Psoas muscle (tissue), 8 donors: Measurements from ENCODE around the gene CYP1A1. TPM values are rescaled to one million over a fixed set of nuclear protein-coding genes. Genes with fewer than 3 reads are reported as not detected.

Source experiments
- ATAC-seq, 4 donors: fragments of 200-7000 bp; cut with Tn5 transposase; one replicate each; pipeline ENCODE4 v1.9.1; 2020; ENCODE audit warnings: moderate library complexity in 3 of 4, mild to moderate bottlenecking in 2 of 4
- DNase-seq, 2 donors: peaks; one replicate each; pipeline ENCODE4 v3.0.0-alpha.2; 2020
- H3K27ac ChIP-seq: fragments of 200-600 bp; one replicate; pipeline ENCODE4 v1.8.0; 2022
- H3K27me3 ChIP-seq, 3 donors: fragments of 200-600 bp in 1 of 3; one replicate each; pipeline versions ENCODE4 v1.6.1 to v1.8.0; 2013 to 2022; ENCODE audit warnings: low read length in 2 of 3, mild to moderate bottlenecking in 2 of 3, moderate library complexity in 1 of 3; ENCODE audit not compliant: insufficient read depth in 3 of 3
- H3K36me3 ChIP-seq, 2 donors: fragments of 200-600 bp in 1 of 2; one replicate each; pipeline versions ENCODE4 v1.6.1 to v1.8.0; 2013 to 2022; ENCODE audit warnings: low read depth in 1 of 2, mild to moderate bottlenecking in 1 of 2, moderate library complexity in 1 of 2; ENCODE audit not compliant: insufficient read depth in 1 of 2
- H3K4me1 ChIP-seq: fragments of 200-600 bp; one replicate; pipeline ENCODE4 v1.8.0; 2022
- H3K4me3 ChIP-seq: fragments of 200-600 bp; one replicate; pipeline ENCODE4 v1.8.0; 2022; ENCODE audit warnings: mild to moderate bottlenecking
- H3K9me3 ChIP-seq: fragments of 200-600 bp; one replicate; pipeline ENCODE4 v1.8.0; 2022
- CTCF ChIP-seq: fragments of 200-600 bp; IDR thresholded peaks from one replicate; pipeline ENCODE4 v1.8.0; 2022; ENCODE audit warnings: antibody characterized with exemption
- WGBS, 3 donors: extraction: QIAGEN DNeasy Blood & Tissue Kit; methylation state at CpG; one replicate each; pipeline versions ENCODE4 v1.1.6 to v1.1.7; 2013; 5-methylcytosine and 5-hydroxymethylcytosine counted together
- intact Hi-C, 2 donors: fragments of 100-400 bp; cut with DNase I; formaldehyde crosslinking; loops; one replicate each; pipeline versions ENCODE4 v1.11.0 to v1.14.2; 2022
- polyA plus RNA-seq, 3 donors: library from polyadenylated mRNA; stranded (reverse); fragments of 200-250 nt; gene quantifications; one replicate each; pipeline ENCODE4 v1.2.3, GENCODE V29; 2013
- total RNA-seq, 4 donors: library from RNA; stranded (reverse); fragmentation: NEBNext Ultra II Directional in 2 of 4; extraction: Animal tissue kit (Norgen Biotek cat#: 25700) in 2 of 4; gene quantifications; one replicate each; pipeline versions ENCODE4 v1.2.1 to v1.2.4, GENCODE V29; 2021 to 2023
- donor health status: healthy with polysubstance abuse.
- donor health status: DM: no; HTN: no; CAD: no; lungs with moderate emphysema.
- donor health status: Bipolar disorder and iron deficiency.
- donor health status: healthy.
- donor health status: DM: yes; HTN: yes; CAD: no.
- donor health status: DM: no; HTN: no; CAD: no.
- donor health status: DM: no; HTN: no; CAD: no.
- donor health status: DM: yes; HTN: yes; CAD: no.

The CYP1A1 gene
- total and polyA plus RNA-seq, 7 donors = 0.11 to 3.0 (median 0.61) TPM; not detected in 2

DNA sequence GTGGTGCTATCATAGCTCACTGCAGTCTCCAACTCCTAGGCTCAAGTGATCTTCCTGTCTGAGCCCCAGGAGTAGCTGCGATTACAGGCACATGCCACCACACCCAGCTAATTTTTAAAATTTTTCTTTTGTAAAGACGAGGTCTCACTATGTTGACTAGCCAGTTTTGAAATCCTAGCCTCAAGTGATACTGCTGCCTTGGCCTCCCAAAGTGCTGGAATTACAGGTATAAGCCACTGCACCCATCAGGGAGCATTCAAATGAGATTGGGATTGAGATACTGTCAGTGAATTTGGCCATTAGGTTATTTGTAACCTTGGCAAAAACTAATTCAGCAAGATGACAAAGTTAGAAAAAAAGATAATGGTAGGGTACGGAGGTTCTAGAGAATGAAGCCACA, 51.2 kb downstream of the CYP1A1 start:
- Histone ChIP-seq H3K27ac (no peak overlapping the region), H3K27me3 (no peaks in the 10 kb centered on the region), H3K4me3 (no peak overlapping the region), H3K4me1 (no peaks in the 10 kb centered on the region), H3K36me3 (peaks cover 2 to 52% of the 10 kb centered on the region in 2 donors), H3K9me3 (no peaks in the 10 kb centered on the region)
- intact Hi-C loops = no loop called here
- DNase-seq = no peak
- WGBS, 3 donors = 80 to 91% (median 84%) methylated on average over 3 of the region's 3 CpGs
- TF ChIP-seq CTCF = no peak
- ATAC-seq = no peak

- DNase-seq = no peak
- ATAC-seq = no peak
- no peak overlapping the region for H3K4me3 ChIP-seq
- peaks cover 3% of the 10 kb centered on the region for H3K4me1 ChIP-seq
- H3K9me3 ChIP-seq = no peaks in the 10 kb centered on the region
- peaks cover 2 to 63% of the 10 kb centered on the region in 2 donors for H3K36me3 ChIP-seq
- intact Hi-C loops = no loop called here
- no peaks in the 10 kb centered on the region for H3K27me3 ChIP-seq
- no peak overlapping the region for H3K27ac ChIP-seq
- no peak for TF ChIP-seq CTCF
- 87 to 95% (median 95%) methylated on average over 4 of the region's 4 CpGs for WGBS, 3 donors
These were observed 55.7 kb downstream of the CYP1A1 start for GRCh38 chr15:74669627-74670026.

Other genes with a start within 250 kb of the CYP1A1 start
- gene ARID3B, start 184.3 kb downstream of the CYP1A1 start, total RNA-seq = 1 to 10 TPM; 1.8 to 4.7 (median 2.9) TPM
- gene ARID3B, start 184.3 kb downstream of the CYP1A1 start, polyA plus RNA-seq = 1 to 10 TPM; 2.5 to 5.5 (median 4.7) TPM
- 10 to 100 TPM; 40.9 to 57.5 (median 46.5) TPM for gene CLK3, start 109.7 kb downstream of the CYP1A1 start, total RNA-seq
- 10 to 100 TPM; 36.6 to 61.8 (median 51.6) TPM for gene CLK3, start 109.7 kb downstream of the CYP1A1 start, polyA plus RNA-seq
- 10 to 100 TPM; 18.3 to 24.1 (median 19.7) TPM for gene EDC3, start 29.5 kb downstream of the CYP1A1 start, total RNA-seq
- gene EDC3, start 29.5 kb downstream of the CYP1A1 start, polyA plus RNA-seq = 10 to 100 TPM in 2 of 3 donors, 1 to 10 TPM in 1; 7.8 to 19.8 (median 16.0) TPM
- not detected for gene CYP1A2, start 23.3 kb upstream of the CYP1A1 start, total RNA-seq
- gene CYP1A2, start 23.3 kb upstream of the CYP1A1 start, polyA plus RNA-seq = under 1 TPM in 1 of 3 donors, not detected in 2; 0.03 TPM
- gene CSK, start 56.6 kb upstream of the CYP1A1 start, total RNA-seq = 10 to 100 TPM; 15.5 to 23.8 (median 17.9) TPM
- 10 to 100 TPM; 12.2 to 29.6 (median 15.1) TPM for gene CSK, start 56.6 kb upstream of the CYP1A1 start, polyA plus RNA-seq
- gene LMAN1L, start 87.3 kb upstream of the CYP1A1 start, total RNA-seq = under 1 TPM in 2 of 4 donors, not detected in 2; 0.36 to 0.66 TPM
- not detected for gene LMAN1L, start 87.3 kb upstream of the CYP1A1 start, polyA plus RNA-seq
- gene CPLX3, start 101.1 kb upstream of the CYP1A1 start, total RNA-seq = under 1 TPM in 1 of 4 donors, not detected in 3; 0.19 TPM
- gene CPLX3, start 101.1 kb upstream of the CYP1A1 start, polyA plus RNA-seq = under 1 TPM in 2 of 3 donors, not detected in 1; 0.03 to 0.04 TPM
- gene ULK3, start 117.6 kb upstream of the CYP1A1 start, total RNA-seq = 10 to 100 TPM; 17.7 to 34.5 (median 27.0) TPM
- 10 to 100 TPM; 33.2 to 43.5 (median 42.8) TPM for gene ULK3, start 117.6 kb upstream of the CYP1A1 start, polyA plus RNA-seq
- 10 to 100 TPM; 32.1 to 67.3 (median 52.6) TPM for gene SCAMP2, start 147.8 kb upstream of the CYP1A1 start, total RNA-seq
- gene SCAMP2, start 147.8 kb upstream of the CYP1A1 start, polyA plus RNA-seq = 10 to 100 TPM; 40.2 to 73.6 (median 48.6) TPM
- gene MPI, start 164.5 kb upstream of the CYP1A1 start, total RNA-seq = 10 to 100 TPM; 37.6 to 61.2 (median 43.2) TPM
- 10 to 100 TPM; 26.4 to 50.5 (median 38.9) TPM for gene MPI, start 164.5 kb upstream of the CYP1A1 start, polyA plus RNA-seq
- gene FAM219B, start 181.3 kb upstream of the CYP1A1 start, total RNA-seq = 10 to 100 TPM; 41.0 to 78.0 (median 53.7) TPM
- 10 to 100 TPM; 26.5 to 48.4 (median 27.2) TPM for gene FAM219B, start 181.3 kb upstream of the CYP1A1 start, polyA plus RNA-seq
- 100 to 1,000 TPM; 635 to 910 (median 767) TPM for gene COX5A, start 212.5 kb upstream of the CYP1A1 start, total RNA-seq
- 1,000 to 10,000 TPM in 2 of 3 donors, 100 to 1,000 TPM in 1; 974 to 1,651 (median 1,366) TPM for gene COX5A, start 212.5 kb upstream of the CYP1A1 start, polyA plus RNA-seq
- gene RPP25, start 231.2 kb upstream of the CYP1A1 start, total RNA-seq = 1 to 10 TPM in 3 of 4 donors, under 1 TPM in 1; 0.64 to 1.9 (median 1.4) TPM
- 10 to 100 TPM in 1 of 3 donors, 1 to 10 TPM in 2; 1.7 to 11.6 (median 2.3) TPM for gene RPP25, start 231.2 kb upstream of the CYP1A1 start, polyA plus RNA-seq